ENCODE data around the gene AHRR.

Gene AHRR

DNA sequence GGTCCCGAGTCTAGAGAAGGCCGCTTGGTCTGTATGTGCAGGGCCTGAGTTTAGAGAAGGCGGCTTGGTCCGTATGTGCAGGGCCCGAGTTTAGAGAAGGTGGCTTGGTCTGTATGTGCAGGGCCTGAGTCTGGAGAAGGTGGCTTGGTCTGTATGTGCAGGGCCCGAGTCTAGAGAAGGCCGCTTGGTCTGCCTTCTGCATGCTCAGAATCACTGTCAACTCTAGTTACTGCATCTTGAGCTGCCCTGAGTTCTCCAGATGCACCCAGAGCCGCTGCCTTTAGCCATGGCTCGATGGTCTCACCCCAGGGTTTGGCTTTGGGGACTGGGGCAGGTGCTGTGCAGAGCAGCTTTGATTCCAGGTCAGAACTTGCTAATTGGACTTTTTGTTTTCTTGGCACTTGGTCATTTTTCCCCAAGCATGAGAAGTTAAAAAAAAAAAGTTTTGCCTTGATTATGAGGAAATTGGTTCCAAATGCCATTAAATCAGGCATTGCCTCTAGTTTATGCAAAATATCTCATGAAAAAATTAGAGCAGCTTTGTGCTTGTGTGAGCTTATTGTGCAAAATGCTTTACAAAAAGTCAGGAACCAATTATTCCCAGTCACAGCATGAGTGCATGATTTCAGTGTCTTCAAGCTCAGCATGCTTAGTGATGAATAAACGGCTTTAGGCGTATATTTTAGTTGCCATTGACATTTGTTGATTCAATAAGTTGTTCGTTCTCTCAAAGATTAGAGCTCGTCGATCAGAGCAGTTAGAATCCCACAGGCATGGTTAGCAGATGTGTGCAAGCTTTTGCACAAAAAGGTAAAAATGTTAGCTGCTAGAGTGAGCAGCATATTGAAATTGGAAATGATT lies 96.0 kb downstream of the AHRR start:
- DNase-seq = no peak

DNA sequence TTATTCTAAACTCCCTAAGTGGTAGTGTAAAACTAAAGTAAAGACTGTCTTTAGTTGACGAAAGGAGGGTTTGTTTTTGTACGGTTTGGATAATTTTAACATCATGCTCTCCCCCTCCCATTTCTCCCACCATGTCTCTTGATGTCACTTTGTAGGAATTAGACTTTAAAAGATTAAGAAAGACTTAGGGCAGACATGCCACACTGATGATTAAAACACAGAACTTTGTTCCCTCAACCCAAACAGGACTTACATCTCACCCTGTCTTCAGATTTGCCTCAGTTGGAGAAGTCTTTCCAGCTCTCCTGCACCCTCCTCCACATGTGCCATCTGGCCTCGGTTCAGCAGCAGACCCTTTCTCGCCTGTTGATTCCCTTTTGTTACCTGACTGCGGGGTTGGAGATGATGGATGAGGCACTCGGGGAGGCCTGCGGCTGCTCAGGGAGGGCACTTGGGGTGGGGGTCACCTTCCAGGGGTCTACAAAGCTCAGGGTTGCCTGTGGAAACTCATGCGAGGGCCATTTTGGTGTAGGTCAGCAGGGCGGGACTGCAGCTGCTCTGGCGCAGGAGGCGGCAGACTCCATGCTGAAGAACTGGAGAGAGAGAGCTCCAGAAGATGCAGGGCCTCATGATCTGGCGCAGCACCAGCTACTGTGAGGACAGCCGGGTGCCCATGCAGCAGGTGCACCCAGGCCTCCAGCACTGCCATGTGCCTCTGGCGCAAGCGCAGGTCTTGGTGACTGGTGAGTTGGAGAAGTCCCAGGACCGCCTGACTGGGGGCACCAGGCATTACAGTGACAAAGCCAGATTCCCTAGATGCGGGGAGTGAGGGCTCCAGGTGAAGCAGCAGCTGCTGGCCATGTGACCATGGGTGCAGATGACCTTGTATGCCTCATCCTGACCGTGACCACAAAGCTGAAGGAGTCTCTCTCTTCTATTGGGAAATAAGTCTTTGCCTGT lies 96.9 kb downstream of the AHRR start:
- DNase-seq = no peak

DNA sequence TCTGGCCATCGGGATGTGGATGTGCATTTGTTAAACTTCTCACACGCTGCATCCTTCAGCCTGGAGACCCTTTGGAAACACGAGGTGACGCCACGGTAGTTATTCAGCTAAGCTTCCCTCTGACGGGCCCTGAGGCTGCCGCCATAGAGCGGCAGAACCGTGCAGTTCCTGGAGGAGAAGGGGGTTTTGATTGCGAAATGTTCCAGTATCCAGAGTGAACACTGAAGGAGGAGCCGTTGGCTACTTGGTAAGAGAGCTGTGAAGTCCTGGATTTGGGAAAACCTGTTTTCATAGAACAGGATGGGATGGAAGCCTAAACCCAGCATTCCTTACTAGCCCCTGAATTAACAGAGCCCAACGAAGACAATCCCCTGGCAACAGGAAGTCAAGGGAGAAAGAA lies 98.5 kb downstream of the AHRR start:
- no peak for DNase-seq

DNA sequence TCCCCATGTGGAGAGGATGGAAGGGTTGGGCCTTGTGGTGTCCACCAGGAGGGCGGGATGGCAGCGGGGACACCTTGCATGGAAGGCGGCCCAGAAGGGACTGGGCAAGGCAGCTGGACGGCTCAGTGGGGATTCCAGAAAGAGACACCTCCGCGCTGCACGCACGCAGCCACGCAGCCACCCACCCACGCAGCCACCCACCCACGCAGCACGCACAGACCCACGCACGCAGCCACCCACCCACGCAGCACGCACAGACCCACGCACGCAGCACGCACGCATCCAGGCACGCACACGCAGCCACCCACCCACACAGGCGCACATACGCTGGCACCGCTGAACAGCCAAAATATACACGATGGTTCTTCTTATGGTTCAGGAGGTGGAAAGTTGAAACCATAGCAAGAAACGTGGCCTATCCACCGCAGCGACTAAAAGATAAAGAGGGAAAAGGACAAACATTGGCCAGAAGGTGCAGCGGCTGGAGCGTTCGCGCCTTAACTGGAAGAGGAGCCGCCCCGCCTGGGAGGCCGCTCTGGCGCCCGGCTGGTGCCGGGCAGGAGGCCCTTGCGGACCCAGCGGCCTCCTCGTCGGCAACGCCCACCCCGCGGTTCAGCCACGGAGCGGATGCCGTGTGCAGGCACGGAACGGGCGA lies 99.2 kb downstream of the AHRR start:
- DNase-seq = no peak

DNA sequence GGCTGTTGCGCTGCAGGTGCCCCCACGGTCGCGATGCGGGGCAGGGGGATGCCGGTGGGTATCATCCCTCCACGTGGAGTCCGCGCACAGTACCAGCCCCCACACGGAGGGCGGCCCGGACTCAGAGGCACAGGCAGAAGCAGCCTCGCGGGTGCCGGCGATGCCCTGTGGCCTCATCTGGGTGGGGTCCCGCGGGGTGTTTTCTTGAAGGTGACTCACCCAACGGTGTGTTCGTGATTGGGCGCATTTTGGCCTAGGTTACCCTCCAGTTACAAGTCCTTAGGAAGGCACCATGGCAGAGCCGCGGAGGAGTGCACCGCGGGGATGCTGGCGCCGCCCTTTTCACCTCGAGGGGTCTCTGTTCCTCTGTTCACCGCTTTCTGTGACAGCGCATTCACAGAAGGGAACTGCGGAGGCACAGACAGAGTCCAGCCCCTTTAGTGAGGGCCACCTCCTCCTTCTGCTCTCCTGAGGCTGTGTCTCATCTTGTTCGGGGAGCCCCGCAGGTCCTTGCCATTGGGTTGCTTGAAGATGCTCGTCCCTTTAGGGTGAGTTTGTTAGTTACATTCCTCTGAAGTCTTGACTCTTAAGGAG lies 99.9 kb downstream of the AHRR start:
- no peak for DNase-seq

DNA sequence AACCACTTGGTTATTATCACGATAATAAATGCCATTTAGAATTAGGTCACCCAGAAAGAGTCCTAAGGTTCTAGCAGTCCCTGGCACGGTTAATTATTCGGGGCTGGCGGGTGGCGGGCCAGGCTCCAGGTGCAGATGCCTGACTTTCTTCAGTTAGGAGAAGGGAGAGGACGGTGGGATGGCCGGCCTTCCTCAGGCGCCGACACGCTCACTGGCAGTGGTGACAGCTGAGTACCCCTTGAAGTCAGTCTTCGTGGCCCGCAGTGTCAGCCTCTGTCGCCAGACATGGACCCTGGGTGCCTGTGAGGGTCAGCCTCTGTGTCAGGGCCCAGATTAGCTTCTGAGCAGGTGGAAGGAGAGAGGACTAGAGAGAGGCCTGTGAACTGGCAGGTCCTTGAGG lies 100.4 kb downstream of the AHRR start:
- no peak for DNase-seq

DNA sequence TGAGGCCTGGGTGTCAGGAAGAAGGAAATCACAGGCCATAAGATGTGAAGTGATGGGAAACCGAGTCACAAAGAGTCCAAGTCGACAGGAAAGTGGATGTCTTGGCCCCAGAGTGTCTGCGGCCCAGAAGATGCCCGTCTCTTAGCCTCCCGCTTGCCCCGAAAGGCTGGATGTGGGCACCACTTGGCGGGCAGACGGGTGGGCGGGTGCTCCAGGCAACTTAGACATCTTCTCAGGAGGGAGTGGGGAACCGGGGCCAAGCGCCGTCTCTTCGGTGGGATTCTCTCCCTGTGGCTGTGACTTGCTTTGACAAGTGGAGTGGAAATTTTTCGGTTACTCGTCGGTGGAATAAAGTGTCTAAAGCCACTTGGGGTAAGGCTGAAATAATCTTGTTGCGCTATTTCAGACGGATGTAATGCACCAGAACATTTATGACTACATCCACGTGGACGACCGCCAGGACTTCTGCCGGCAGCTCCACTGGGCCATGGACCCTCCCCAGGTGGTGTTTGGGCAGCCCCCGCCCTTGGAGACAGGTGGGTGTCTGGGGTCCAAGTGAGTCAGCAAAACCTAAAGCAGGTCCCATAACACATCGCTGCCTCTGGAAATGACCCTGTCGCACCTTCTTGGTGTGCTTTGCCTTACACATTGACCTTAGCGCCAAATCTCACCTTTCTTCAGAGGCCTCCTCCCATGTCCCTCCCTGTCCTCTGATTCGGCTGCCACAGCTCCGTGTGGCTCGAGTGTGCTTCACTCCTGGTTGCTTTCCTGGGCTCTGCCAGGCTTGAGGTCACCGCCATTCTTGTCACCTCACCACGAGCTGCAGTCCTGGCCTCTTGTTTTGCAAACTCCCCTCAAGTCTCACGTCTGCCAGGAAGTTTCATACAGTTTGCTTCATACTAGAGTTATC lies 101.1 kb downstream of the AHRR start:
- DNase-seq = no peak

DNA sequence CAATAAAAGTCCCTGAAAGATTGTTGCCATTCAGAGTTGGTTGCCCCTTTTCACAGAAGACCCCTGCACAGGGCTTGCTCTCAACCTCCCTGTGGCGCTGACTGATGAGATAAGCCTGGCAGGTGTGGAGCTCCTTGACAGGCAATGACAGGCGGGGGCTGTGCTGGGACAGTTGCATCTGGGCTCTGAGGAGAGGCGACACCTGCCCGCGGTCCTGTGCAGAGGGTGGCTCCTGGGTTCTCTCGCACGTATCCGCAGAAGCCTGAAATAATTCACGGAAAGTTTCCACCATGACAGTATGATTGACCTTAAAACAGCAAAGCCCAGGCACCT lies 101.7 kb downstream of the AHRR start:
- no peak for DNase-seq

DNA sequence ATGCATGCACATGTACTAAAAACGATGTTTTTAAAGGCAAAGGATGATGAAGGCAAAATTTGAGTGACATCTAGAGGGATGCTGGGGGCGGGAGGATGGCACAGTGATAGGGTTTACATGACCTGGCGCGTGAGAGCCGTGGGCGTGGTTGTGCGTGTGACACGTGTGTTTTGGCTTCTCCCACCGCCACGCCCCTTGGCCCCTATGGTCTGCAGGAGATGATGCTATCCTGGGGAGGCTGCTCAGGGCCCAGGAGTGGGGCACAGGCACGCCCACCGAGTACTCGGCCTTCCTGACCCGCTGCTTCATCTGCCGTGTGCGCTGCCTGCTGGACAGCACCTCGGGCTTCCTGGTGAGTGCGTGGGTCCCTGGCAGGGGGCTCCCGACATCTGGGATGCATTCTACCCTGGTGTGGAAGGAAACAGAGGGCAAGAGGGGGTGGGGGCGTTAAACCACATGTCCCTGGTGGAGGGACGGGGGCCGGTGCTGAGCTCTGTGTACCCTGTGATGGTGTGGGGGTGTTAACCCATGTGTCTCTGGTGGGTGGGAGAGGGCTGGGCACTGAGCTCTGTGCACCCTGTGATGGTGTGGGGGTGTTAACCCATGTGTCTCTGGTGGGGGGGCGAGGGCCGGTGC lies 102.2 kb downstream of the AHRR start:
- DNase-seq = no peak

DNA sequence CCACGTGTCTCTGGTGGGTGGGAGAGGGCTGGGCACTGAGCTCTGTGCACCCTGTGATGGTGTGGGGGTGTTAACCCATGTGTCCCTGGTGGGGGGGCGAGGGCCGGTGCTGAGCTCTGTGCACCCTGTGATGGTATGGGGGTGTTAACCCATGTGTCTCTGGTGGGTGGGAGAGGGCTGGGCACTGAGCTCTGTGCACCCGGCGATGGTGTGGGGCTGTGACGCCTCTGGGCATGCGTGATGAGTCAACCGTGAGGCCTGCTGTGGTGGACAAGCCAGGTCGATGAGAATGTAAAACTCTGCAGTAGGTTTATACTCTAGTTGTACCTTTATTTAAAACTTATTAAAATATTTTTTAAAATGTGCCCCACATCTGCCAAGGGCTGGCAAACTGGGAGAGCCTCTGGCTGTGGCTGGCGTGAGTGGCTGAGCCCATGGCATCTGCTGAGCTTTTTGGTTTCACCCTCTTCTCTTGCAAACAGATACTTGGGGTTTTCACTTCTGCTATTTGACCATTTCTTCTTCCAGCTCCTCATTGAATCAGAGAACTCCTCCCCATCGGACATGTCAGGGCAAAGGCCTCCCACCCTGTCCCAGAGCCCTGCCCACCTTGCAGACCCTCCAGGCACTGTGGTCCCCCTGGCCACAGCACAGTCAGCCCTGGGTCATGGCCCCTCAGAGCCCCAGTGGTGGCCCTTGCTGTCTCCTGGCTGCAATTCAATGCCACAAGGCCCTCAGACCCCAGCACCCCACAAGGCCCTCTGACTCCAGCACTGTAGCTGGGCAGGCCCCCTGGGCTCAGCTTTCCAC lies 103.0 kb downstream of the AHRR start:
- DNase-seq = no peak

DNA sequence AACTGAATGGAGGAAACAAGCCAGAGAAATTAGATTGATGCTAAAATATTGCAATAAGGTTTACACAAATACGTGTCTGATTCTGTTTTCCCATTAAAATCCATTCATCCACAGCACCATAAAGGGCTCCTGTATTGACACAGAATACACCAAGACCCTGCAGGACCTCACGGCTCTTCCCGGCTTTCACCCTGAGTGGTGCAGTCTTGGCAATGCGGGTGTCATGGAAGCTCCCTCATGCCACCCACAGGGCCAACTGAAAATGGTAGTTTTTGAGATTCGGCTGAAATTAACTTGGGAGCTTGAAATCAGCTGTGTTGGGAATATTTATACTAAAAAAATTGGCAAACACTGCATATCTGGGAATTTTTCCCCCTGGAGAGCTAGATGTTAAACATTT lies 104.2 kb downstream of the AHRR start:
- DNase-seq = no peak

DNA sequence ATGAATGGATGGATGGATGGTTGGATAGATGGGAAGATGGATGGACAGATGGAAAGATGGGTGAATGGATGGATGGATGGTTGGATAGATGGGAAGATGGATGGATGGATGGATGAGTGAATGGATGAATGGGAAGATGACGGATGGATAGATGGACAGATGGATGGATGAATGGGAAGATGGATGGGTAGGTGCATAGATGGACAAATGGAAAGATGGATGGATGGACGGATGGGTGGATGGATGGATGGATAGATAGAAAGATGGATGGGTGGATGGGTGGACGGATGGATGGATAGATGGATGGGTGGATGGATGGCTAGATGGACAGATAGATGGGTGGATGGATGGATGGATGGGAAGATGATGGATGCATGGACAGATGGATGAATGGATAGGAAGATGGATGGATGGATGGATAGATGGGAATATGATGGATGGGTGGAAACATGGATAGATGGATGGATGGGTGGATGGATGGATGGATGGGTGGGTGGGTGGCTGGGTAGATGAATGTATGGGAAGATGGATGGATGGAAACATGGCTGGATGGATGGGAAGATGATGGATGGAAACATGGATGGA lies 105.0 kb downstream of the AHRR start:
- no peak for DNase-seq

DNA sequence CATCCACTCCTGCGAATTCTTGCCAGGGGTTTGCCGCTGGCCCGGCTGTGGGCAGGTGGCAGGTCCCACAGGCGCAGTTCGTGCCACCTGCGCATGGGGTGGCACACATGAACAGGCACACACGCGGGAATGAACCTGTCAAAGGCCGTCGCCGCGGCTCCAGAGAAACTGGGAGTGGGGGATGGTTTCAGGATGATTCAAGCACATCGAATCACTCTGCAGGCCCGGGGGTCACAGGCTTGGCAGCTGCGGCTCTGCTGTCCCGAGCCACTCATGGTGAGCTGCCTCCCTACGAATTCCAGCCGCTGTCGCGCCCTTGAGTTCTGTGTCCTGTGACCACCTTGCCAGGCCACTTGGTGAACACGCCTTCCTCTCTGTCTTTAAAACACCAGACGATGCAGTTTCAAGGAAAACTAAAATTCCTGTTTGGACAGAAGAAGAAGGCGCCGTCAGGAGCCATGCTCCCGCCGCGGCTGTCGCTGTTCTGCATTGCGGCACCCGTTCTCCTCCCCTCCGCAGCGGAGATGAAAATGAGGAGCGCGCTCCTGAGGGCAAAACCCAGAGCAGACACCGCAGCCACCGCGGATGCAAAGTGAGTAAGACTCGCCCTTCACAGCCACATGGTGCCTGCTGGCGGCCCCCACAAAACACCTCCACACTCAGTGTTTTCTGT lies 106.0 kb downstream of the AHRR start:
- no peak for DNase-seq

DNA sequence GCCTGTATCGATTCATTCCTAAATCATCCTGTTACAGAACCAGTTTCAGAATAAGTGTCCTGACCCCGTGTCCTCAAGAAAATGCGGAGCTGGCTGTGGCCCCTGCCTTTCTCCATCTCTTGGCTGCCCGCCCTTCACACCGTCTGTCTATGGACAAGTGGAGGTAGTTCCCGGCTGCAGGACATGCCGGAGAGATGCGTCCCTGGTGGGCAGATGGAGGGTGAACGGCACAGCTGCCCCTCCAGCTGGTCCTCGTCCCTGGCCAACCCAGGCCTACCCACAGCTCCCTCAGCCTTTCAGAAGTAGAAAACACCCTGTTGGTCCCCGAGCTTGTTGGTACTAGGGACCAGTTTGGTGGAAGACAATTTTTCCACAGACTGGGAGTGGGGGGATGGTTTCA lies 106.7 kb downstream of the AHRR start:
- DNase-seq = no peak

DNA sequence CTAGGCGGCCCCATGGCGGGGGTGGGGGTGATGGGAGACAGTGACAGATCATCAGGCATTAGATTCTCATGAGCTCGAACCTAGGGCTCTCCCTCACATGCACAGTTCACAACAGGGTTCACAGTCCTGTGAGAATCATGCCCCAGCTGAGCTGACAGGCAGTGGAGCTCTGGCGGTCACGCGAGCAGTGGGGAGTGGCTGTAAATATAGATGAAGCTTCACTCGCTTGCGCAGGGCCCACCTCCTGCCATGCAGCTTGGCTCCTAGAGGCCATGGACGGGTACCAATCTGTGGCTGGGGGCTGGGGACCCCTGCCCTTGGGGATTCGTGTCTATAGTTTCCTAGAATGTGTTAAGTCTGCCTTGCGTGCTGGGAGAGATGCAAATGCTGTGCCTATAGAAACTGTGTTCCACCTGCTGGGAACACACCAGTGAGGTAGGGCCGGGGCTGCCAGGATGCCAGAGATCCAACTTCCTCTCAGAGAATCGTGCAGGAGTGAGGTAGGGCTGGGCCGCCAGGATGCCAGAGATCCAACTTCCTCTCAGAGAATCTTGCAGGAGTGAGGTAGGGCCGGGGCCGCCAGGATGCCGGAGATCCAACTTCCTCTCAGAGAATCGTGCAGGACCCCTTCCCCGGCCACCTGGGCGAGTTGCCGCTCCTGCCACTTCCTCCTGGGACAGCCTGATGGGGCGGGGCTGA lies 107.4 kb downstream of the AHRR start:
- DNase-seq = no peak

DNA sequence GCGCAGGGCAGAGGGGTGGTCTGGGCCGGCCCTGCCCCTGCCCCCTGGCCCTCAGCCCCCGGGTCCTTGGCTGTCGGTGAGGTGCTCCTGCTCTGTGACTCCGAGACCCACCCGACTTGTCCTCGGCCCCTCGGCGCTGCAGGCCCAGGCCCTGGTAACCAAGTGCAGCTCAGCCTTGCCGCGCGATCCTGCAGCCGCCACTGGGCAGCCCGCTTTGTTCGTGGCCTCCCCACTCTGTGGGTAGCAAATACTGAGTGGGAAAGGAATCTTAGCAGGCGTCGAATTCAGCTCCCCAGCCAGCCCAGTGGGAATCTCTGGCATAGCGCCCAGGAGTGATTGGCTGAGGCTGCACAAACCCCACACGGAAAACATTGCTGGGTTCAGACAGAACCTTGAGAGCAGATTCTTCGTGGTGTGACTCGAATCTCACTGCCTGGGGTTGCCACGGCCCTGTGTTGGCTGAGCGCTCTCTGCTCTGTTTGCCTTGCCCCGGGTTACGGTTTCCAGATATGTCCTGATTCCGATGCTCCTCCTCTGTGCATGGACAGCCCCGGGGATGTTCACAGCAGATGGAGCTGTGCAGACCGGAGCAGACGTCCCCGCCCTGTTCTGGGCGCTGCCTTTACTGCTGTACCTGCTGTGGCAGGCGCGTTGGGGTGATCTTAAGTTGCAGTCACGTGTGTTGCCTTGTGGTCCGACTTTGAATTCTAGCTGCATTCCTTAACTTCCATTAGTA lies 108.1 kb downstream of the AHRR start:
- DNase-seq = no peak

DNA sequence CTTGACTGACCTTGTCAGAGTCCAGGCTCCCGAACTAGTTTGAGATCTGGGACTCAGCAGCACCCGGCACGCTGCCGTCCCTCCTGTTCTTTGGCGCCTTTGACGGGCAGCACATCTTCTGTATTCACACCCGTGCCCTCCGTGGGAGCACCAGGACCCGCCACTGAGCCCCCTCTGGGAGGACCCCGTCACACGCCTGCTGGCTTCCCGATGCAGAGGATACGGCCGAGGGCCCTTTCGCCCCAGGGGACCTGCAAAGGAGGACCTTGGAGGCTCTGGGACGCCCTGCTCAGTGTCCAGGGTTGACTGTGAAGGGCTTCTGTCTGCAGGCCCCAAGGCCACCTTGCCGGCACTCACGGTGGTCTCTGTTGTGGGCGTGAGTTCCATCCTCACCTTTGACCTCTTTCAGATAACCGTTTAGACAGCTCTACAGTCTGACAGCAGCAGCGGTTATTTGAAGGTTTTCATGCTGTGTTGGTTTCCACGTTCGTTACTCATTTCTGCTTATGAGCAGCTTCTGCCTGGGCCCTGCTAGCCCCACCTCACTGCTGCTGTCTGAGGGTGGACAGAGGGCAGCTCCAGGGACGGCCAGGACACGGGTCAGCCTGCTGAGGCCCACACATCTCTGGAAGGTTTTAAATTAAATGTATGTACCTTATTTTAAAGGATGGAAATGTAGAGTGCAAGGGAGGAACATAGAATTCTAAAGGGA lies 108.9 kb downstream of the AHRR start:
- DNase-seq = no peak
